Measurements from ENCODE around the gene ZFHX3. TPM values are rescaled to one million over a fixed set of nuclear protein-coding genes. Genes with fewer than 3 reads are reported as not detected.

Gene ZFHX3
- total and polyA plus RNA-seq, 9 of the 15 experiments (the other 6 are each of a cell fraction or from before 2014, with no cell fraction given): 0.01 to 0.23 (median 0.06) TPM; not detected in 4

- Histone ChIP-seq H3K9ac (ENCODE audit: insufficient read depth in 1 of 2, low read depth in 2 of 2, low read length in 2 of 2) (no peak overlapping the region), H3K79me2 (ENCODE audit: control insufficient read depth, insufficient read depth, low read length) (no peaks in the 10 kb centered on the region), H3K4me1 (replicated peaks in 1 of 2; ENCODE audit: control insufficient read depth in 2 of 2, insufficient read depth in 2 of 2, low read length in 2 of 2) (no peaks in the 10 kb centered on the region), H2AFZ (ENCODE audit: low read depth, low read length) (no peak overlapping the region), H3K9me3 (replicated peaks; ENCODE audit: control insufficient read depth, insufficient read depth, low read depth, low read length) (no peaks in the 10 kb centered on the region), H3K4me3 (no peak overlapping the region), H3K4me2 (ENCODE audit: insufficient read depth, low read length) (no peak overlapping the region), H3K36me3 (ENCODE audit: control insufficient read depth, insufficient read depth, low read length) (no peaks in the 10 kb centered on the region), H4K20me1 (replicated peaks; ENCODE audit: control insufficient read depth, insufficient read depth, low read length) (no peaks in the 10 kb centered on the region), H3K9me1 (ENCODE audit: control insufficient read depth, insufficient read depth, low read length) (no peaks in the 10 kb centered on the region), H3K27me3 (ENCODE audit: control insufficient read depth in 2 of 2, insufficient read depth in 2 of 2, low read length in 2 of 2) (peaks cover 10 to 59% of the 10 kb centered on the region in 2 experiments; a peak in 4 of 5 replicates), H3K27ac (ENCODE audit: extremely low read depth, low read depth, low read length) (no peak overlapping the region)
- DNase-seq (ENCODE audit: extremely low read depth in 1 of 4, low spot score in 3 of 4): no peak
- FAIRE-seq: no peak
- in situ Hi-C loops (cut with MboI) (no loop called here), intact Hi-C loops (cut with micrococcal nuclease) (no loop called here)
- ATAC-seq: no peak
- ChIA-PET CTCF (ENCODE audit: low intra/inter-chr PET ratio) (no interaction called here), POLR2A (no interaction called here)
- WGBS (ENCODE audit: insufficient coverage, low coverage, missing lambda C conversion rate): 2% methylated on average over 7 of the region's 7 CpGs
- TF ChIP-seq THRAP3 (IDR thresholded peaks at IDR 0.05; ENCODE audit: borderline replicate concordance) (no peak), ZBTB11 (CRISPR knock-in tag; IDR thresholded peaks at IDR 0.05) (peak in 1 of 3 experiments; percentile 21; a peak in 1 of 6 replicates)
- no TSS peak for BruUV-seq (replicated peaks)
Observed at GRCh38 chr16:72997141-72997542, 50.8 kb downstream of the ZFHX3 start.

Measured in K562 (cell line).